Measurements from ENCODE around the gene GRIK1.

DNA sequence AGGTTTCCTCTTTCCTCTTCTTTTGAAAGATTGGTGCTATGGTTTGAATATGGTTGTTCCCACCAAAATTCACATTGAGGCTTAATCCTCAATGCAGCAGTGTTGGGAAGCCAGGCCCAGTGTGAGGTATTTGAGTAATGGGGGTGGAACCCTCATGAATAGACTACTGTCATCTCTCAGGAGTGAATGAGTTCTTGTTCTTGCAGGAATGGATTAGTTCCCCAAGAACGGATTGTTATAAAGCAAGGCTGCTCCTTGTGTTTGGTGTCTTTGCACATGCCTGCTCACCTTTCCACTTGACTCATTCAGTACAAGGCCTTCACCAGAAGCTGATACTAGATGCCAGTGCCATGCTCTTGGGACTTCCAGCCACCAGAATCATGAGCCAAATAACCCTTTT is 417.9 kb downstream of the GRIK1 start:
- TF ChIP-seq POLR2AphosphoS5 (IDR thresholded peaks at IDR 0.05) (no peak), EP300 (IDR thresholded peaks at IDR 0.05) (no peak)

All from suprapubic skin (tissue), 4 donors.